ENCODE measurements around the gene COLGALT1.
"Not testable (repeated sequence)": the region's sequence is repeated elsewhere in the genome, so short reads cannot be mapped to it uniquely, and the experiment has no call there.

Gene COLGALT1

GRCh38 chr19:17555480-17555928 lies at the start of gene COLGALT1:
Gene COLGALT1, plus strand, starts transcription at chr19:17555649. Its CDS starts 65 bp downstream, at chr19:17555714.
- in situ Hi-C loops (cut with MboI; ENCODE audit: low sequenced_read_pairs) = no loop called here

GRCh38 chr19:17506745-17507144 lies 48.7 kb upstream of the COLGALT1 start:
- in situ Hi-C loops (cut with MboI; ENCODE audit: low sequenced_read_pairs) = no loop called here

GRCh38 chr19:17508558-17508933 lies 46.9 kb upstream of the COLGALT1 start:
- in situ Hi-C loops (cut with MboI; ENCODE audit: low sequenced_read_pairs) = not testable (repeated sequence)

- in situ Hi-C loops (cut with MboI; ENCODE audit: low sequenced_read_pairs) = no loop called here
These were observed 45.0 kb upstream of the COLGALT1 start for GRCh38 chr19:17510220-17510993.

- in situ Hi-C loops (cut with MboI; ENCODE audit: low sequenced_read_pairs) = no loop called here
These were observed 43.5 kb upstream of the COLGALT1 start for GRCh38 chr19:17511724-17512573.

GRCh38 chr19:17512574-17512939 lies 42.9 kb upstream of the COLGALT1 start:
- in situ Hi-C loops (cut with MboI; ENCODE audit: low sequenced_read_pairs) = no loop called here

- in situ Hi-C loops (cut with MboI; ENCODE audit: low sequenced_read_pairs) = no loop called here
These were observed 39.9 kb upstream of the COLGALT1 start for GRCh38 chr19:17515408-17516149.

GRCh38 chr19:17517898-17518297 lies 37.6 kb upstream of the COLGALT1 start:
- in situ Hi-C loops (cut with MboI; ENCODE audit: low sequenced_read_pairs) = no loop called here

GRCh38 chr19:17518654-17519053 lies 36.8 kb upstream of the COLGALT1 start:
- in situ Hi-C loops (cut with MboI; ENCODE audit: low sequenced_read_pairs) = not testable (repeated sequence)

GRCh38 chr19:17519967-17520366 lies 35.5 kb upstream of the COLGALT1 start:
- in situ Hi-C loops (cut with MboI; ENCODE audit: low sequenced_read_pairs) = no loop called here

GRCh38 chr19:17520865-17521264 lies 34.6 kb upstream of the COLGALT1 start:
- in situ Hi-C loops (cut with MboI; ENCODE audit: low sequenced_read_pairs) = no loop called here

- in situ Hi-C loops (cut with MboI; ENCODE audit: low sequenced_read_pairs) = no loop called here
These were observed 32.2 kb upstream of the COLGALT1 start for GRCh38 chr19:17522988-17523872.

GRCh38 chr19:17524651-17525050 lies 30.8 kb upstream of the COLGALT1 start:
- in situ Hi-C loops (cut with MboI; ENCODE audit: low sequenced_read_pairs) = no loop called here

GRCh38 chr19:17525141-17525540 lies 30.3 kb upstream of the COLGALT1 start:
- in situ Hi-C loops (cut with MboI; ENCODE audit: low sequenced_read_pairs) = no loop called here

GRCh38 chr19:17526922-17527321 lies 28.5 kb upstream of the COLGALT1 start:
- in situ Hi-C loops (cut with MboI; ENCODE audit: low sequenced_read_pairs) = no loop called here

- in situ Hi-C loops (cut with MboI; ENCODE audit: low sequenced_read_pairs) = no loop called here
These were observed 28.1 kb upstream of the COLGALT1 start for GRCh38 chr19:17527326-17527725.

GRCh38 chr19:17528610-17529009 lies 26.8 kb upstream of the COLGALT1 start:
- in situ Hi-C loops (cut with MboI; ENCODE audit: low sequenced_read_pairs) = no loop called here

GRCh38 chr19:17529239-17530158 lies 25.9 kb upstream of the COLGALT1 start:
- in situ Hi-C loops (cut with MboI; ENCODE audit: low sequenced_read_pairs) = no loop called here

GRCh38 chr19:17530586-17530985 lies 24.9 kb upstream of the COLGALT1 start:
- in situ Hi-C loops (cut with MboI; ENCODE audit: low sequenced_read_pairs) = no loop called here
